Aorta (tissue), 5 donors: ENCODE data around the gene PPP4R1. TPM values are rescaled to one million over a fixed set of nuclear protein-coding genes. Genes with fewer than 3 reads are reported as not detected.

ENCODE experiments used
- ATAC-seq: fragments of 200-7000 bp; cut with Tn5 transposase; one replicate; pipeline ENCODE4 v1.9.1; 2022; ENCODE audit warnings: moderate library complexity; ENCODE audit not compliant: low FRiP score
- DNase-seq, 2 donors: peaks; one replicate each; pipeline ENCODE4 v3.0.0-alpha.2; 2020
- H3K27ac ChIP-seq, 2 donors: one replicate each; pipeline ENCODE4 v1.5.1; 2013; ENCODE audit warnings: low read length in 2 of 2, mild to moderate bottlenecking in 2 of 2, moderate library complexity in 2 of 2, control low read depth in 1 of 2, inconsistent platforms in 1 of 2, low read depth in 1 of 2
- H3K27me3 ChIP-seq, 2 donors: one replicate each; pipeline ENCODE4 v1.6.1; 2013; ENCODE audit warnings: control low read depth in 1 of 2, low read length in 1 of 2, mild to moderate bottlenecking in 1 of 2, moderate library complexity in 1 of 2; ENCODE audit not compliant: insufficient read depth in 2 of 2, control insufficient read depth in 1 of 2
- H3K36me3 ChIP-seq, 2 donors: one replicate each; pipeline ENCODE4 v1.6.1; 2013; ENCODE audit warnings: control low read depth in 1 of 2, low read length in 1 of 2, mild to moderate bottlenecking in 1 of 2; ENCODE audit not compliant: insufficient read depth in 2 of 2, control insufficient read depth in 1 of 2
- H3K4me1 ChIP-seq, 2 donors: one replicate each; pipeline ENCODE4 v1.6.1; 2013; ENCODE audit warnings: low read length in 2 of 2, control low read depth in 1 of 2, mild to moderate bottlenecking in 1 of 2, moderate library complexity in 1 of 2; ENCODE audit not compliant: insufficient read depth in 2 of 2, control insufficient read depth in 1 of 2
- H3K4me3 ChIP-seq, 2 donors: one replicate each; pipeline ENCODE4 v1.5.1; 2013; ENCODE audit warnings: low read length in 2 of 2, control low read depth in 1 of 2, mild to moderate bottlenecking in 1 of 2
- H3K9me3 ChIP-seq: one replicate; pipeline ENCODE4 v1.6.1; 2013; ENCODE audit warnings: mild to moderate bottlenecking, low read length; ENCODE audit not compliant: control insufficient read depth
- WGBS, 2 donors: extraction: QIAGEN DNeasy Blood & Tissue Kit; methylation state at CpG; one replicate each; pipeline ENCODE4 v1.1.7; 2013; 5-methylcytosine and 5-hydroxymethylcytosine counted together
- intact Hi-C, 2 donors: fragments of 100-400 bp; cut with DNase I; formaldehyde crosslinking; loops; one replicate each; pipeline versions ENCODE4 v1.14.2 to v1.15.0; 2022
- polyA plus RNA-seq, 2 donors: library from polyadenylated mRNA; stranded (reverse); fragments of 200-250 nt; gene quantifications; one replicate each; pipeline ENCODE4 v1.2.3, GENCODE V29; 2013
- total RNA-seq, 2 donors: library from RNA; stranded (reverse); fragmentation: NEBNext Ultra II Directional; extraction: Animal tissue kit (Norgen Biotek cat#: 25700); gene quantifications; one replicate each; pipeline ENCODE4 v1.2.1, GENCODE V29; 2021
- donor health status: healthy with polysubstance abuse.
- donor health status: Bipolar disorder and iron deficiency.
- donor health status: DM: no; HTN: no; CAD: no.
- donor health status: DM: no; HTN: no; CAD: no.
- donor health status: DM: yes; HTN: yes; CAD: no.

The PPP4R1 gene
- total and polyA plus RNA-seq, 4 donors: 36.6 to 121 (median 78.8) TPM

DNA sequence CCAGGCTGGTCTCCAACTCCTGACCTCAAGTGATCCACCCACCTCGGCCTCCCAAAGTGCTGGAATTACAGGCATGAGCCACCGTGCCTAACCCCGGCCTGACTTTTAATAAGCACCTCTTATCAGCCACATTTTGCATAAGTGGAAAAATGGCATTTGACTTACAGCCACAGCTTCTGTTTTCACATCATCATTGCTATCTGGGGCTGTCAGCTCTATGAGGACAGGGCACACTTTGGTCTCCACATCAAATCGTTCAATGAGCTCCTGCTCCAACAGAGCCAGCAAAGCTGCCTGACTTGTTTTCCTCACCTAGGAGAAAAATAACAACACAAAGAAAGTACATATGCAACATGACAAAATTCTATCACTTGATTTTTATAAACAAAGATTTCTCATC is 26.4 kb downstream of the PPP4R1 start:
- no peaks in the 10 kb centered on the region for H3K4me1 ChIP-seq
- H3K9me3 ChIP-seq: no peaks in the 10 kb centered on the region
- WGBS, 2 donors: 90 to 93% methylated on average over 4 of the region's 4 CpGs
- H3K4me3 ChIP-seq: no peak overlapping the region
- ATAC-seq (no peak), DNase-seq (no peak)
- intact Hi-C loops: no loop called here
- no peaks in the 10 kb centered on the region for H3K27me3 ChIP-seq
- H3K27ac ChIP-seq: no peak overlapping the region
- peaks cover 3 to 7% of the 10 kb centered on the region in 2 donors for H3K36me3 ChIP-seq

DNA sequence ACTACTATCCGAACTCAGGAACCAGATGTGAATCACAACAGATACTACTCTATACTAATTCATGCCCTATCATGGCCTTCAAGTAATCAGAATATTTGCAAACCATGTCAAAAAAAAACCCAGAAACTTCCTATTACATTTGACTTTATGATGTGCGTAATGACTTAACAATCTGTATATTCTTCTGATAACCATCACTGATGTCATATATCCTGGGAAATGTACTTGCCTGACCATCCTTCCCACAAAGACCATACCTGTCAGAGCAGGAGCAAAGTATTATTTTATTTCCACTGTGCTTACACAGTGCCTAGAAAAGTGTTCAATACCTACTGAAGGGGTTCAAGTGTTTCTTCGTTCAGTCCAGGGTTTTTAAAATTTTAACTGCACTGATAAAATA is 27.5 kb downstream of the PPP4R1 start:
- no peak overlapping the region for H3K4me3 ChIP-seq
- WGBS, 2 donors: 90 to 93% methylated on average over 3 of the region's 3 CpGs
- H3K4me1 ChIP-seq: no peaks in the 10 kb centered on the region
- no peaks in the 10 kb centered on the region for H3K27me3 ChIP-seq
- no peak for ATAC-seq
- intact Hi-C loops: no loop called here
- no peaks in the 10 kb centered on the region for H3K9me3 ChIP-seq
- H3K27ac ChIP-seq: no peak overlapping the region
- peaks cover 3 to 7% of the 10 kb centered on the region in 2 donors for H3K36me3 ChIP-seq
- DNase-seq: no peak

DNA sequence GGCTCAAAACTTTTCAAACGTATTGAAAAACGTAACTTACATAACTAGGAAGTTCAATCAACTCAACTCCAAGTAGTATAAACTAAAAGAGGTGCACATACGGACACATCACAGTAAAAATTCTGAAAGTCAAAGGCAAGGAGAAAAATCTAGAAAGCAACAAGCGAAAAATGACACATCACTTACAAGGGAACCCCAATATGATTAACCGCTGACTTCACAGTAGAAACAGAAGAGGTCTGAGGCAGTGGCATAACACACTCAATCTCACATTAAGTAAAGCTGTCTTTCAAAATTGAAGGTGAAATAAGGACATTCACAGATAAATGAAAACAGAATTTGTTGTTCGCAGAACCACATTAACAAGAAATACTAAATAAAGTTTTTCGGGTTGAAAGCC is 32.7 kb downstream of the PPP4R1 start:
- no peak for DNase-seq
- no peak for ATAC-seq
- Histone ChIP-seq H3K36me3 (peaks cover 3 to 4% of the 10 kb centered on the region in 2 donors), H3K9me3 (no peaks in the 10 kb centered on the region), H3K4me1 (no peaks in the 10 kb centered on the region), H3K4me3 (no peak overlapping the region), H3K27ac (no peak overlapping the region), H3K27me3 (no peaks in the 10 kb centered on the region)
- intact Hi-C loops: no loop called here
- WGBS, 2 donors: 95 to 97% methylated on average over 7 of the region's 7 CpGs

DNA sequence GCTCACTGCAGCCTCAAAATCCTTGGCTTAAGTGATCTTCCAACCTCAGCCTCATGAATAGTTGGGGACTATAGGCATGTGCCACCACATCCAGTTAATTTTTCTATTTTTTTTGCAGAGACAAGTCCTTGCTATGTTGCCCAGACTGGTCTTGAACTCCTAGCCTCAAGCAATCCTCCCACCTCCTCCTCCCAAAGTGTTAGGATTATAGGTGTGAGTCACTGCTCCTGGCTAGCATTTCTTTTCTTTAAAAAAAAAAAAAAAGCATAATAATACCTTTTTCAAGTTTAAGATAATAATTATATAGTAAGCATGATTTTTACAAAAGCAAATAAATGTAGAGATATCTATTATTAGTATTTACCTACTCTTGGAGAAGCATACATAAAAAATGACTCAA is 36.1 kb downstream of the PPP4R1 start:
- intact Hi-C loops: loop anchor here (10.0 kb wide), 4 partner anchors 96 to 356 kb away; no protein-coding TSS in a partner anchor
- DNase-seq (no peak), ATAC-seq (no peak)
- H3K4me1 ChIP-seq: no peaks in the 10 kb centered on the region
- H3K27me3 ChIP-seq: no peaks in the 10 kb centered on the region
- no peak overlapping the region for H3K27ac ChIP-seq
- H3K9me3 ChIP-seq: no peaks in the 10 kb centered on the region
- no peak overlapping the region for H3K4me3 ChIP-seq
- peaks cover 4 to 6% of the 10 kb centered on the region in 2 donors for H3K36me3 ChIP-seq

DNA sequence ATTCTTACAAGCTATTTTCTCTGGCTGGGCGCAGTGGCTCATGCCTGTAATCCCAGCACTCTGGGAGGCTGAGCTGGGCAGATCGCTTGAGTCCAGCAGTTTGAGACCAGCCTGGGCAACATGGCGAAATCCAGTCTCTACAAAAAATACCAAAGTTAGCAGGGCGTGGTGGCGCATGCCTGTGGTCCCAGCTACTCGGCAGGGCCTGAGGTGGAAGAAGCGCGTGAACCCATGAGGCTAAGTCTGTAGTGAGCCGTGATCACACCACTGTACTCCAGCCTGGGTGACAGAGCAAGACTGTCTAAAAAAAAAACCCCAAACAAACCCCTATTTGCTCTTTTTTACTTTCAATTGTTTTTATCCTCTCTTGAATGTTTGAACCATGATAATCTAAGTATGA is 37.0 kb downstream of the PPP4R1 start:
- no peak overlapping the region for H3K4me3 ChIP-seq
- intact Hi-C loops: loop anchor here (10.0 kb wide), 4 partner anchors 97 to 357 kb away; no protein-coding TSS in a partner anchor
- no peaks in the 10 kb centered on the region for H3K4me1 ChIP-seq
- no peaks in the 10 kb centered on the region for H3K9me3 ChIP-seq
- ATAC-seq (no peak), DNase-seq (no peak)
- H3K36me3 ChIP-seq: peaks cover 3 to 4% of the 10 kb centered on the region in 2 donors
- no peaks in the 10 kb centered on the region for H3K27me3 ChIP-seq
- WGBS, 2 donors: 89 to 91% methylated on average over 9 of the region's 9 CpGs
- H3K27ac ChIP-seq: no peak overlapping the region

DNA sequence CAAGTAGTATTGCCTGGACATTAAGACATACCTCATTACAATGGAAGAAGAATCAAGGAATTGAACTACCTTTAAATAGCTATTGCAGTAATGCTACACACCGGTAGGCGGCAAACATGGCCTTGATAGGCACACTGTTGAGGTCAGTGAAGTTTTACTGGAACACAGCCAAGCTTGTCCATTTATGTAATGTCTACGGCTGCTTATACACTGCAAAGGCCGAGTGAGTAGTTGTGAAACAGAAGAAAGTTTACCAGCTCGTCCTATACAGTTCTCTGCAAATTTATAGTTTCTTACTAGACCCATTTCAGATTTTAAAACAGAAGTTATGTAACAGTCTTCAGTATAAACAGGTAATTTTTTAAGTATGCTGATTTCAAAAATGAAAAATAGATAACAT is 38.8 kb downstream of the PPP4R1 start:
- intact Hi-C loops: loop anchor here (10.0 kb wide), 4 partner anchors 99 to 359 kb away; no protein-coding TSS in a partner anchor
- H3K27ac ChIP-seq: no peak overlapping the region
- 3 to 4% methylated on average over 5 of the region's 5 CpGs for WGBS, 2 donors

DNA sequence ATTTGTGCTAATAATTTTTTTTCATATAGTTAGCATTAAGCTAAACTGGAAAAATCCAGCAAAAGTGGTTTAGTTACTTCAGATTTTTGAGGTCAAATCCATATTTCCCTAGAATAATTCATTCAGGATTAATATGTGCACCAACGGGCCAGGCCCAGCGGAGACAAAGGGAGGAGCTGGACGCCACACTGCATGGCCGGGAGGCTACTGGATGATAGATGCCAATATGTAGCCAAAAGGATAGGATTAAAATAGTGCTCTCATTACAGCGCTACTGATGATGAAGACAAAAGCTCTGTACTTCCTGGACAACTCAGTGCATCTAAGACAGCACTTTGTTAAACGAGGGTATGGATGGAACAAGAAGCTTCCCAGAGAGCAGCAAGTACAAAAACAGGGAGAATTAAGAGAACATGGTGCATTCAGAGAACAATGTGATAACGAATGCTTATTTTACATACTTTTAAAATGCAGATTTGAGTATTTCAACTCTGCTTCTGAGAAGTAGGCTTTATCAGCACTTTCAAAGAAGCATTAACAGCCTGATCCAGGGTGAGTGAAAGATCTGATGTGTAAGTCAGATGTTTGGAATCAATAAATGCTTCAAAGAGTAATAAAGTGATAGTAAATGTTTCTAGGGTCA is 39.8 kb downstream of the PPP4R1 start:
- H3K27me3 ChIP-seq: no peaks in the 10 kb centered on the region
- intact Hi-C loops: loop anchor here (10.0 kb wide), 4 partner anchors 100 to 360 kb away; no protein-coding TSS in a partner anchor
- ATAC-seq: no peak
- no peak overlapping the region for H3K4me3 ChIP-seq
- no peaks in the 10 kb centered on the region for H3K4me1 ChIP-seq
- peaks cover 0 to 7% of the 10 kb centered on the region in 2 donors for H3K36me3 ChIP-seq
- H3K27ac ChIP-seq: no peak overlapping the region
- 83 to 84% methylated on average over 7 of the region's 7 CpGs for WGBS, 2 donors
- DNase-seq: no peak
- no peaks in the 10 kb centered on the region for H3K9me3 ChIP-seq

More for the DNA sequence above, 38.8 kb downstream of the PPP4R1 start:
- Histone ChIP-seq H3K9me3 (no peaks in the 10 kb centered on the region), H3K4me1 (no peaks in the 10 kb centered on the region), H3K36me3 (peaks cover under 1 to 3% of the 10 kb centered on the region in 2 donors), H3K27me3 (no peaks in the 10 kb centered on the region), H3K4me3 (no peak overlapping the region)
- peak; percentile 70 to 80 for DNase-seq
- ATAC-seq: peak; percentile 90

DNA sequence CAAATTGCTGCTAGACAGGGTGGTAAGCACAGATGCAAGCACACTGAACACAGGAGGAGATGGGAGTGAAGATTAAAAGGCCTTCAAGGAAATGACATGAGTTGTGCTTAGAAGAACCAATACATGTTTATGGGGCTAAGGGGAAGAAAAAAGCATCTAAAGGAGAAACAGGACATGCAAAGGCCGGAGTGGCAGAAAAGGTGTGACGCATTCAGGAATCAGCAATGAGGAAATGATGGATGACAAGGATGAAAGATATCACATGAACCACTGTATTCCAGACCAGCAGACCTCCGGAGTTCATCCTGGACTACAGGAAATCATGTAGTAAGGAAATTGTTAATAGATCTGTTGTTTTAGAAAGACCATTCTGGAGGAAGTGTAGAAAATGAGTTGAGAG is 42.8 kb downstream of the PPP4R1 start:
- no peak for DNase-seq
- ATAC-seq: no peak
- H3K4me1 ChIP-seq: peaks cover 0 to 2% of the 10 kb centered on the region in 2 donors
- no peaks in the 10 kb centered on the region for H3K9me3 ChIP-seq
- H3K4me3 ChIP-seq: no peak overlapping the region
- H3K36me3 ChIP-seq: peaks cover 0 to 7% of the 10 kb centered on the region in 2 donors
- intact Hi-C loops: loop anchor here (10.0 kb wide), 4 partner anchors 103 to 363 kb away; no protein-coding TSS in a partner anchor
- no peaks in the 10 kb centered on the region for H3K27me3 ChIP-seq
- no peak overlapping the region for H3K27ac ChIP-seq
- WGBS, 2 donors: 86 to 93% methylated on average over 3 of the region's 3 CpGs

DNA sequence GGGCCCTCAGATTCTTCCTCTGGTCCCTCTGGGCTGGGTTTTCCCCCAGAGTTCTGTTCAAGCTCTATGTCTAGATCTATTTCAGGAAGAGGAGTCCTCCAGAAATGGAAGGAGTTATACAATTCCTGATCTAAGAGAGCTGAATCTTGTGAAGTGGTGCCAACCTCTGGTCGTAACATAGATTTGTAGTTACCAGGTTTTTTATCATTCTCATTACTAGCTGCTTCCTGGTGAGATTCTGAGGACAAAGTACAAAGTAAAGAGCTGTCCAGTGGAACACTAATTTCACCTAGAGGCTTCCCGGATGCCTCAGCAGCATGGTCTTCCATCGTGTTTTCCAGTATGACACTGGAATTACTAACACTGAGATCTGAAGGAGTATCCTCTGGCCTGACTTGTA is 44.1 kb downstream of the PPP4R1 start:
- Histone ChIP-seq H3K27ac (no peak overlapping the region), H3K9me3 (no peaks in the 10 kb centered on the region), H3K36me3 (peaks cover 0 to 7% of the 10 kb centered on the region in 2 donors), H3K4me1 (peaks cover 0 to 3% of the 10 kb centered on the region in 2 donors), H3K4me3 (no peak overlapping the region), H3K27me3 (no peaks in the 10 kb centered on the region)
- DNase-seq: no peak
- no peak for ATAC-seq
- intact Hi-C loops: loop anchor here (10.0 kb wide), 4 partner anchors 105 to 365 kb away; no protein-coding TSS in a partner anchor
- 70 to 71% methylated on average over 3 of the region's 3 CpGs for WGBS, 2 donors
